HG03097 (cell line): ENCODE measurements around the gene FAM118A.
"Not testable (repeated sequence)": the region's sequence is repeated elsewhere in the genome, so short reads cannot be mapped to it uniquely, and the experiment has no call there.

Experiments
- ATAC-seq: cut with Tn5 transposase; IDR thresholded peaks from one replicate; pipeline ENCODE4 v1.9.1; 2021; ENCODE audit not compliant: unreplicated experiment, low FRiP score

FAM118A gene

DNA sequence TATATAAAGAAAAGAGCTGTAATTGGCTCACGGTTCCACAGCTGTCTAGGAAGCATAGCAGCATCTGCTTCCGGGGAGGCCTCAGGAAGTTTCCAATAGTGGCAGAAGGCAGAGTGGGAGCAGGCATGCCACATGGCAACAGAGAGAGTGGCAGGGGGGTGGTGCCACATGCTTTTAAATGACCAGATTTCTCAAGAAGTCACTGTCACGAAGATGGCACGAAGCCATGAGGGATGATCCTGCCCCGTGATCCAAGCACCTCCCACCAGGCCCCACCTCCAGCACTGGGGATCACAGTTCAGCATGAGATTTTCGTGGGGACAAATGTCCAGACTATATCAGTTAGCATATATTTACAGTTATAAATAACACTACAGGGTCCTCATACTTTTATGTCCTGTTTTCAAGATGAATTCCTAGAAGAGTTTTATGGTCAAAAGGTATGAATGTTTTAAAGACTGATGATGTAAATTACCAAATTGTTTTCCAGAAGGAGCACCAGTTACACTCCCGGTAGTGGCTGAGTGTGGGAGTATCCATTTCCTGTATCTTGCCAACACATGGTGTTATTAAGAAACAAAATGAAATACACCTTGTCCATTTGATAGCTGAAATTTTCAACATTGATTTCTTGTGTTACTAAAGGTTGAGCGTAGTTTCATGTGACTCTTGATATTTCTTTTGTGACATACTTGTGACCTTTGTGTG lies 19.2 kb downstream of the FAM118A start:
- no peak for ATAC-seq

DNA sequence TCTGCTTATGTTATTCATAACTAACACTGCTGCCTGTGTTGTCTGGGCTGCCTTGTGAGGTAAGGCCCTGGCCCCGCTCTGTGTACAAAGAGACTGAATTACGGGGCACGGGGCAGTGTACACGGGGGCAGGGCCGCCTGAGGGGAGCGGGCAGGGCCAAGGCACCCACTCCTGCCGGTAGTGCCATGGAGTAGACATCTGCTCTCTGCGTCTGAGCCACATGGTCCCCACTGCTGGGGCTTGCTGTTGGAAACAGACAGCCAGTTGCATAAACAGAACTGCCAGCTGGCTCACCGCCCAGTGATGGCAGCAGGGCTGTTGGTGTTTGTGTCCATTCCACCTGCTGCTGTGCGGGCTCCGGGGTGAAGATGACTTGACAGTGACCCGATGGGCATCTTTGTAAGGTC lies 19.8 kb downstream of the FAM118A start:
- no peak for ATAC-seq

DNA sequence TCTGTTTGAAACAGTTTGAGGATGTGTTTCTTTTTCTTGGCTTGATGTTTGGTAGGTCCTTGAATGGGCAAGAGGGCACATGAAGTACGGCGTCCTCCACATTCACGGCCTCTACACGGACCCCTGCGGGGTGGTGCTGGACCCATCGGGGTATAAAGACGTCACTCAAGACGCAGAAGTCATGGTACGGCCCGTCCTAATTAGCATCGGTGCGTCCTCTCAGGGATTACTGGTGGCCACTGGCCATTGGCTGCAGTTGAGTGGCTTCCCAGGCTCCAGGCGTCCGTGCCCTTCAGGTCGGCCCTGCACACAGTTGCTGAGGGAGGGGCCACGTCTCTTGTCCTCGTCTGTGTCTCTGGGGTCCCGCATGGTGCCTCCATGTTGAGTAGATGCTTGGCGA lies 20.8 kb downstream of the FAM118A start:
- ATAC-seq, result no peak

DNA sequence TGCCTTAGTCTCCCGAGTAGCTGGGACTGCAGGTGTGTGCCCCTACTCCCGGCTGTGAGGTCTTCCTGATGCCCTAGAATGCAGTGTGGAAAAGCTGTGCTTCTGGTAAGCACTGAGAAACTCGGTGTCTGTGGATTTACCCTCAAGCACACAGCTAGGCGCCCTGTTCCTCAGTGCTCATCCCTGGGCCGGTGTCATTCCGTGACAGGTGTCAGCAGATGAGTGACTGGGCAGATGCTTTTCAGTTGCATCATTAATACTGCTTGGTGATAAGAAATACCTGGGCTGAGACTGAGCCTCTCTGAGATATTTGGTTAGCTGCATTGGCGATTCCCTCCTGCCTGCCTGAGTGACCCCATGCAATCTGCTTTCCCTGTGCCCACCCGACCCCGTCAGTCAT lies 21.8 kb downstream of the FAM118A start:
- no peak for ATAC-seq

DNA sequence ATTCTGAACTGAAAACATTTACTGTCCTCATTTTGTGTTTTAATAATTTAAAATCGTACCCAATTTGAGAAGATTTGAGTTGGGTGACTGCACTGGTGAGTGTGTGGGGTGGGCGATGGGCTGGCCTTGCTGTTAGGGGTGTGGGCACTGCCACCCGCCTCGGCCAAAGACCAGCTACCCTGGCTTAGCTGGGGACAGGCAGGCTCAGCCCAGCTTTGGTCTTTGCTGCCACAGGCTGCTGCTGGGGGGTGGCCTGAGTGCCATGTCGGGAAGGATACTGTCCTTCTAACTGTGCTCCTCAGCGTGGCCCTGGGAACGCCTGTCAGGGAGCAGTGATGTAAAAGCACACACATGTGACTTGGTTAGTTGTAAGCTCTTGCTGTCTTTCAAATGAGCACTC lies 22.3 kb downstream of the FAM118A start:
- no peak for ATAC-seq

DNA sequence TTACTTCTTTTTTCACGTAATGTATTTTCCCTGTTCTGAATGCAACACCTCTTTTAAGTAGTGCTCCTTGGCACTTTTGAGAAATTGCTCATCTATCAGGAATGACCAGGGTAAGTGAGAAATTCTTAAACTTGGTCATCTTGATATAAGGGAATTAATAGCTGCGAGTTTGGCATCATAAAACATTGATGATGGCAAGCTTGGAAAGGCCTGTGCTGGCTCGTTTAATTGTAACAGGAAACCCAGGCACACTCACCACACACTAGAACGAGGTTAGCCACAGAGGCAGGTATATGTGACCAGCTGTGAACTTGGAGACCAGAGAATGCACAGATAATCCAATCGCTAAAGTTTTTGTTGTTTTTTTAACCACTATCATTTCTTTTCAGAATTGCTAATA lies 24.3 kb downstream of the FAM118A start:
- ATAC-seq, result no peak

DNA sequence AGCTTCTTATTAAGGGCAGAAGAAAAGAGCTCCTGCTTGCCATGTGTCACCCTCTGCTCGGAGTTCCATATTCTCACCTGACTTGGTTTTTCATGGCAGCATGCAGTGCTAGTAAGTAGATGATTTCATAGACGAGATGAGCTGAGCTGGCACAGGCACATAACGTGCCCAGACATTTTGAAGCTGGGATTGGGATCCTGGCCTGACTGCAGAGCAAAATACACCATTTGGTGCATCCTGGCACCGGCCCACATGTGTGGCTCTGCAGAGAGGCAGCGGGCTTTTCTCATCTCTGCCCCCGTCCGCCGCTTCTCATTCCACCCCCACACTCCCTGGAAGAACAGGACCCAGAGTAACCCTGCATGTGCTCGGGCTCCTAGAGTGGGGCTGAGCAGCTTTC lies 24.8 kb downstream of the FAM118A start:
- ATAC-seq, result no peak

DNA sequence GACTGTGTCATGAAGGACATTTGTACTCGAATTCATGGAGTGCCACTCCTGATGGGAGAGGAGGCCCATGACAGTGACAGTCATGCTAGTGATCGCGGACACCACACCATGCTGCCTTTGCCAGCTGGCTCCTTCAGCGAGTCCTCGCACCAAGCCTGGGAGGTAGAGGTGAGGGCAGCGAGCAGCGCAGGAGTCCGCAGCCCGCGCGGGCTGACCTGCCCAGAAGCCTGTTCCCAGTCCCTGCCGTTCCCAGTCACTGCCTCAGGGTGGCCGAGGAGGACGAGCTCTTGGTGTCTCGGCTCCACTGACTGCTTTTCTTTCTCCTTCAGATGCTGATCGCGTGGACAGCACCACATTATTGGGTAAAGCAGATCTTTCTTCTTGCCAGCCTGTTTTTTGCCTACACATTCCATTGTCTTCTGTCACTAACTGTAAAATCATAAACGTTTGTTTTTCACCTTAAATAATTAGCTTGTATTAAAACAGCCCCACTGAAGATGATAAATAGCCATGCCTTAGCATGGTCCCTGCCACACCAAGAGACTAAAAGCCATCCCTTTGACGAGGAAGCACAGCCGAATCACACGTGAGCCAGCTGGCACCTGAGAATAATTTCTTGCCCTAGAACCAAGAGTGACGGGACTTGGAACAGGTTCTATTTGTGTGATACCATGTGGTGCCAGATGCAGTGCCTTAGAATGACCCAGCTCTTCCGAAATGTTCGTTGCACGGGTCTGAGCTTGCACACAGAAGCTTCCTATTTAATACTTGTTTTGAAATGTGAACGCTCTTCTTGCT lies 25.5 kb downstream of the FAM118A start:
- no peak for ATAC-seq

DNA sequence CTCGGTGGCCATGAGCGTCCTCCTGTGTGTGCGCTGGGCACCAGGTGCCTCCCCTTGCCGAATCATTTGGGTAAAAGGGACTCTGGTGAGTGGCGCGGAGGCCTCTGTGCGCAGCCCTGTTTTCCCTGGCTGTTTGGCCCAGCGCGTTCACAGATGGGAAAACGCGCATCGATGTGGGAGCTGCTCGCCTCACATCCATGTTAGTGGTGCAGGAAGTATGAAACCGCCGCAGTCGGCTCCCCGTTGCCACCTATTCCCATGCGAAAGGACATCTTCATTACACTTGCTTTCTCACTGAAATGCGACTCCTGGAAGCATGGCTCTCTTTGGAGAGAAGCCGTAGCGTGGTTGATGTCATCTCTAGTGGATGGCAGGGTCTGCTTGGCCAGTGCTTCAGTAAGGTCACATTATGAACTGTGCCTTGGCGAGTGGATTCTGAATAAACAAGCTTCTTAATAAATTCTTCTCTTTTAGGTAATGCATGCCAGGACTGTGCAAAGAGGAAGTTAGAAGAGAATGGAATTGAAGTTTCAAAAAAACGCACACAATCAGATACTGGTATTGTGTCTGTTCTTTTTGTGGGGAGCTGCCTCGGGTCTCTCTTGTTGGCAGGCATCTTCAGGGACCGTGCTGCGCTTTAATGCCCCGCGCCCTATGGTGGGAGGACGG lies 26.3 kb downstream of the FAM118A start:
- ATAC-seq, result no peak

DNA sequence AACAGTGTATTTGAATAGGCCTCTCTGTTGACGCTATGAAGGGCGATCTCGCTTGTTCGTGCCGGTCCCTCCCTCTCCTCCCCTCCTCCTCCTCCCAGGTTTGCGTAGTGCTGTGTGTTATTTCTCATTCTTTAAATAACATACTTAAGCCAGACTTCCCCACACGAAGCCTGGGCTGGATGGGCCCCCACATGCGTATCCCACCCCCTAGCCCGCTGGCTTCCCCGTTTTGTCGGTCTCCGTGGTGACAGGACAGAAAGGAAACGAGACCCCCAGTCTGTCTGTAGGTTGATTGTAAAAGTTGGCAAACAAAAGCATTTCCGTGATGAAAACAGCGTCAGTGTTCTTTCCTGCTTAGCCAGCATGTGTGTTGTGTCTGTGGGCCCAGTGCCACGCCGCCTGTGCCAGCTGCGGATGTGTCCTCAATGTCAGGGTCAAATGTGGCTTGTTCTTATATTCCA lies 27.3 kb downstream of the FAM118A start:
- ATAC-seq, result no peak

DNA sequence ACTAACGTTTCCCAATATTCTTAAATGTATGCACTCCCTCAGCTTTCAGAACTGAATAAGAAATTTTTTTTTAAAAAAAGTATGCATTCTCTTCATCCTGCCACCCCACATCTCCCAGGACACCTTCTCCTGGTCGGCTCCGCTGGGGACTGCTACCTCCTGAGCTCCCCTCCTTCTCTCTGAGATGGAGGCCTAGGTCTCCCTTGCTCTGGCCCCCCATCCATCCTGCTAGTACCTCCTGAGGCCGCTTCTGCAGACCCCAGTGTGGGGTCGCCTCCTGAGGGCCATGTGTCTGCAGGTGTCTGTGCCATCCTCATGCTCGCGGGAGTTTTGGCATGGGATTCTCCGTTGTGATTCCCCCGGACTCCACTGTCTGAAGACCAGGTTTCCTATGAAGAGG lies 27.8 kb downstream of the FAM118A start:
- ATAC-seq, result no peak

DNA sequence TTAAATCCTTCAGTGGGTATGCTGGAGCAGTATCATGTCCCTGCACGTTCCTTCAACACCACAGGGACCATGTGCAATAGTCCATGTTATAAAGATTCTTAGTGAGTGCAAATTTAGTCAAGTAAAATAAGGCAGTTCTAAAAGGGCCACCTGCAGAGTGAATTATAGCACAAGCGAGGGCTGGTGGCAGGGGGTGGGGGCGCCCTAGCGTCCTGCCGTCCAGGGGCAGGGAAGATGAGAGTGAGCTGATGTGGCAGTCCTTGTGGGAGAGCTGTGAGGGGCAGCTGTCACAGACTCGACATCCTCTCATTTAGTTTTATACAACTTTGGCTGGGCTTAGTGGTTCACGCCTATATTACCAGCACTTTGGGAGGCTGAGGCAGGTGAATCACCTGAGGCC lies 29.1 kb downstream of the FAM118A start:
- no peak for ATAC-seq

DNA sequence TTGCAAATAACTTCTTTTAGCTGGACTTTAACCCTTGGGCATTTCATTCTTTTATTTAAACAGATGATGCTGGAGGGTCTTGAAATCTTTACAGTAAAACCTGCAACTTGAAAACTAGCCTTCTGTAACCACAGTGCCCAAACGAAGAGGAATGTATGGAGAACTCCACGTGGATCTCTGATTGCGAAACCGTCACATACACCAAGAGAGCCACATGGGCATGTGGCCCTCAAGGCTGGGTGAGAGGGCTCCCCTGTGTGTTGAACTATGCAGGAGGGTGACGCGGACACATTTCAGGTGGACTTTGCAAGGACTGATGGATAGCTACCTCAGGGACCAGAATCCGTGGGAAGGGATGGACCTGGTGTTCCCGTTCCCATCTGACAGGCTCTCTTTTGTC lies 30.6 kb downstream of the FAM118A start:
- ATAC-seq, result no peak

DNA sequence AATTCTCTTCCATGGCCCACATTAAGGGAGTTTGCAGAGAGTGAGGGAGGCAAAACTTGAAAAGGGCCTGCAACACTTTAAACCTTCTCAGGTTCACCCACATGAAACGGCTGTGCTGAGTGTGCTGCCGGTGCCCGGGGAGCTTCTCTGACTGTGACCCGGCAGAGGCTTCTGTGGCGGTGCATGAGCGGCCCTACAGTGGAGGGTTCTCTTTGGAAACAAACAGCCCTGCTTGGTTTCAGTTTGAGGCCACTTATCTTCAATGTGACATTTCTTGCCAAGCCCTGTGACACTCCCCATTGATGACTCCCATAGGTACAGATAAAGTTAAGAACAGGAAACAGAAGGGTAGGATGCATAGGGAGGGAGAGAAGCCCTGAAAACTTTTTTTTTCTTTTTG lies 31.8 kb downstream of the FAM118A start:
- no peak for ATAC-seq

DNA sequence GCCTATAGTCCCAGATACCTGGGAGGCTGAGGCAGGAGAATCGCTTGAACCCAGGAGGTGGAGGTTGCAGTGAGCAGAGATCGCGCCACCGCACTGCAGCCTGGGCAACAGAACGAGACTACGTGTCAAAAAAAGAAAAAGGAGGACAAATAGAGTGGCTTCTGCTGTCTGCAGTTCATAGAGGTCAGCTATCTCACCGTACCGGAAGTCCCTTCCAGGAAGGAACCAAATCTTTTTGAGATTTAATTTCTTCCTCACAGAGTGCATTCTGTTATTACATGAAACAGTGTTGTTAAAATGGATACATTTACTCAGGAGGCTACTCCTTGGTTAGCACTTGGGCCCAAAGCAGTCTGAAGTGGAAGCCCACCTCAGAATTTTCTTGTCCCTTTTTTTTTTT lies 33.4 kb downstream of the FAM118A start:
- ATAC-seq, result no peak

DNA sequence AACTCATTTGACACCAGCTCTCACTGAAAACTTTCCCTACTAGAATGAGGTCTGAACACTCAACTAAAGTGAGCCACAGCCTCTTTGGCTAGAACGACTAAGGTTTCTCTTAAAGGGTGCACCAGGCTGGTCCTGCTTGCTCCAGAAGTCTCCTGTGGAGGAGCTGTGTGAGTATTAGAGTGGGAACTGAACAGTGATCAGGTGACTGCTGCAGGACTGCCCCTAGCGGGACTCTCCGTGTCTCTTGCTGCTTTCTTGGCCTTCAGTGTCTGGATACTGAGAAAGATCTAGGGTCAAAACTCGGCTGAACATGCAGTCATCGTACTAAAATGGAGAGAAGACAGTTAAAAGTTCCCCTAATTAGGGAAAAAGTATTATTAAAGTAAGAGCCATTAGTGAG lies 34.6 kb downstream of the FAM118A start:
- no peak for ATAC-seq

DNA sequence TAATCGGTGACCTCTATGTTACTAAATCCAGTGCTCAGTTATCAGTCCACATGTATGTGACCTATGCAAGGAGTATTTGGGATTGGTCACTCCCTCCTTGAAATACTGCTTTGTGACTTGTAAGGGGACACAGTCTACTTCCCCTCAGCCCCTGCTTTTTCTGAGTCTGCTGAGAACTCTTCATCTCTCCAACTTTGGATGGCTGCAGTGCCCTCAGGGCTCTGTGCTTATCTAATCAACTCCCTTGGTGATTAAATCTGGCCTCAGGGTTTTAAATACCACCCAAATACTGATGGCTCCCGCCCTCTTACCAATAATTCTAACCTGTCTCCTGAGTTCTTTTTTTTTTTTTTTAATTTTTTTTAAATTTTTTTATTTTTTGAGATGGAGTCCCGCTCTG lies 40.2 kb downstream of the FAM118A start:
- ATAC-seq, result no peak

DNA sequence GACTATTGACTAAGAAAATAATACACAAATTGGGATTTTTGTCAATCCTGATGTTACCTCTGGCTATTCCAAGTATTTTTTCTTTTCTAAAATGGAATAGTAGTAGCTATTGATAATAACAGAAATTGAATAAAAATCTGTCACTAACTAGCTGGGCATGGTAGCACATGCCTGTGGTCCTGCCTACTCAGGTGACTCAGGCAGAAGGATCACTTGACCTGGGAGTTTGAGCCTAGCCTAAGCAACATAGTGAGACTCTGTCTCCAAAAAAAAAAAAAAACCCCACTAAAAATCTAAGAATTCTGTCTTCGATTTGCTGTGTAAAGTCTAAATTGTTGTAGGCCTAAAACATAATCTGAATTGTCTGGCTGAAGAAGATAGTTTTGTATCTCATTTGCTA lies 42.2 kb downstream of the FAM118A start:
- ATAC-seq, result no peak

DNA sequence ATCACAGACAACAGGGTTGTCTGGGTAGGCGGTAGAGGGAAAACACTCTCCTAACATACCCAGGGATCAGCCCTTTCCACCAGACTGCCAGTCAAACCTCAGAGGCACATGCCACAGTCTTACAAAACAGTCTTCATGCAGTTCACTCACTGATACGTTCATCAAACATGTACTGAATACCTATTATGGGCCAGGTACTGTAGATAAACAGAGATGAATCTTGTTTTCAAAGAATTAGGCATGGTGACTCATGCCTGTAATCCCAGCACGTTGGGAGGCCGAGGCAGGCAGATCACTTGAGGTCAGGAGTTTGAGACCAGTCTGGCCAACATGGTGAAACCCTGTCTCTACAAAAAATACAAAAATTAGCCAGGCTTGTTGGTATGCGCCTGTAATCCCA lies 43.0 kb downstream of the FAM118A start:
- not testable (repeated sequence) for ATAC-seq

DNA sequence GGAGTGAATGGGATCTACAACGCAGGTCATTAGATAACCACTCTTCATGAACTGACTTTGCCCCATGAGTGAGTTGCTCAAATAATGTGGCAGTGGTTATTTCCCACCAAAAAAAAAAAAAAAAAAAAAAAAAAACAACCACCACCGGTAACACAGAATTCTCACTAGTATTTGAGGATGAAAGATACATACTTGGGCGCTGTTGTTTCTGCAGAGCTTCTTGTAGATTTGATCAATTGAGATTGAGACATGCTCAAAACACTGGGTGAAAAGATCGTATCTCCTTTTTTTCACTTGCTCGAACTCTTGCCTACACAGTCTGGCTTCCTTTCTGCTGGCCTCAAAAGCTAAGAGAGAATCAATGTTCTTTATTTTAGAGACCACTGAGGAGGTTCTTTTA lies 44.1 kb downstream of the FAM118A start:
- ATAC-seq, result no peak

DNA sequence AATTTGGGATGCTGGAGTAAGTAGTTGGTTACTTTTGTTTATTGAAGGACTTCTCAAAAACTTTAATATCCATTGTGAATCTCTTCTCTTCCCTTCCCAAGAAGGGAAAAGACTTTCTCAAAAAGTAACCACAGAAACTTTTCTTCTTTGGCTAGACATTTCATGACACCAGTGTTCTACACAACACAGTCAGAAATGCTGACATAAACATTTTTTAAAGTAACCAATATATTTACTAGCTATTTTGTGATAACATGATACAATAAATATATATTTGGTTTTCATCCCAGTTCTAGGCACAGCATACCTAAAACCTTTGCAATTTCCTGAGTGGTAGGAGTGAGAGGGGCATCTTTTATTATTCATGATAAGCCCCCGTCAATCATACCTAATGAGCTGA lies 47.8 kb downstream of the FAM118A start:
- no peak for ATAC-seq

DNA sequence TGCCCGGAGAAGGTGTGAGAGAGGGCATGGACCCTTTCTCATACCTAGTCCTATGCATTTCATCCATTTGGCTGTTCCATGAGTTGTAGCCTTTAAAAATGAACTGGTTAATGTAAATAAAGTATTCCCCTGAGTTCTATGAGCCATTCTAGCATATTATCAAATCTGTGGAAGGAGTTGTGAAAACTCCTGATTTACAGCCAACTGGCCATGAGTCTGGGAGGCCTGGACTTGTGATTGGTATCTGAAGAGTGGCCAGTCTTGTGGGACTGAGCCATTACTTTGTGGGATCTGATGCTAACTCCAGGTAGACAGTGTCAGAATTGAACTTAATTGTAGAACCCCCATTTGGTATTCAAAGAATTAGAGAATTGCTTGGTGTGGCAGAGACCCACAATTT lies 48.4 kb downstream of the FAM118A start:
- no peak for ATAC-seq
